Measurements from ENCODE around the gene E2F3.
"Not testable (repeated sequence)": the region's sequence is repeated elsewhere in the genome, so short reads cannot be mapped to it uniquely, and the experiment has no call there.

E2F3 gene

GRCh38 chr6:20467437-20467836 lies 65.8 kb downstream of the E2F3 start:
- no peak for DNase-seq (ENCODE audit: low spot score)

- DNase-seq (ENCODE audit: low spot score), result no peak
These were observed 66.5 kb downstream of the E2F3 start for GRCh38 chr6:20468209-20468608.

- DNase-seq (ENCODE audit: low spot score), result no peak
These were observed 71.1 kb downstream of the E2F3 start for GRCh38 chr6:20472748-20473147.

DNA sequence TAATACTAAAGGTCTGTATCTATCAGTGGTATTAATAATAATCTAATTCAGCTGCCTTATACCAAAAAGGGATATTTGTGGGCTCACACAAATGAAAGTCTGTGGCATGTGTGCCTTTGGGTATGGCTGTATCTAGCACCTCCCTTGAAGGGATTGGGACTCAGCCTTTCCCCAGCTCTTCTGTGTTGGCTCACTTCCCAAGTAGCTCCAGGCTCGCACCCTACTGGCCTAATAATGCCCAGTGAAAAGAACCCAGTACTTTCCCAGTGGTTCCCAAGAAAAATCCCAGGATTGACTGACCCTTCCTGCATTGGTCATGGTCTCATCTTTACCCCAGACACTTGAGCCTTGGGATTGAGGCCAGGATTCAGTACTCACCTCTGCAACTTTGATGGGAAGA lies 71.8 kb downstream of the E2F3 start:
- no peak for DNase-seq (ENCODE audit: low spot score)

GRCh38 chr6:20474874-20475542 lies 73.3 kb downstream of the E2F3 start:
- no peak for DNase-seq (ENCODE audit: low spot score)

DNA sequence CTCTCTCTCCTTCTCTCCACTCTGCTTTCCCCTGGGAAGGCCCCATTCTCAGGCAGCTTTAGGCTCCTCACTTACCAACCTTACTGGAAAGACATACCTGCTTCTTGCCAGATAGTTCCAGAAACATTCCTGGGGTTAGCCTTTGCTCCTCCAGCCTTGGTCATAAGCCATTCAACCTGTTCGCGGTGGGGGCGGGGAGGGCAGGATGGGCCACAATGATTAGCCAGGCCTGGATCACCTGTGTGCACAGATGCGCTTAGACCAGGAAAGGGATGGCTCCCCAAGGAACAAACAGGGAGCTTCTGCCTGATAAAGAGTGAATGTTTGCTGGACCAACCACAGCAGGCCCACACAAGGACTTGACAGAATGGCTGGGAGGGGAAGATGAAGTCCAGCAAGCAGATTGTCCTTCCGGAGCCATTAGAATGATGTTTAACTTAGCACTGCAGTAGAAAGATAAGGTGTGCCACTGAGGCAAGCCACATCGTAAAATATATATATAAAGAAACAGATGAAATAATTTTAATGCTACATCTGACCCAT lies 74.9 kb downstream of the E2F3 start:
- DNase-seq (ENCODE audit: low spot score), result no peak

GRCh38 chr6:20477485-20477884 lies 75.8 kb downstream of the E2F3 start:
- DNase-seq (ENCODE audit: low spot score), result no peak

DNA sequence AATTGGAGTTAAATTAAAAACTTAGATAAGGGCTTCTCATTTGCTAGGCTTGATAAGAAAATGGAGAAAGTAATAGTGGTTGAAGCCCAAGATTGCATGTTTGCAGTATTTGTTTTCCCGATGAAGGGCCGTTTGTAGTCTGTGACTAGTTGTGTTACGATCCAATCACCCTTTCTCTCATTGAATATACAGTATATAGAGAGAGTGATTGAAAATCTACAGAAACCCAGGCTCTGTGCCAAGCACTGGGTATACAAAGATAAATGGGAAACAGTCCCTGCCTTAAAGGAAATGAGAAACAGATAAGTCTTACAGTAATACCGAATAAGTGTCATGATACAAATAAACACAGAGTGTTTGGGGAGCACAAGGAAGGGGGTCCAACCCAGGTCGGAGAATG lies 77.4 kb downstream of the E2F3 start:
- no peak for DNase-seq (ENCODE audit: low spot score)

DNA sequence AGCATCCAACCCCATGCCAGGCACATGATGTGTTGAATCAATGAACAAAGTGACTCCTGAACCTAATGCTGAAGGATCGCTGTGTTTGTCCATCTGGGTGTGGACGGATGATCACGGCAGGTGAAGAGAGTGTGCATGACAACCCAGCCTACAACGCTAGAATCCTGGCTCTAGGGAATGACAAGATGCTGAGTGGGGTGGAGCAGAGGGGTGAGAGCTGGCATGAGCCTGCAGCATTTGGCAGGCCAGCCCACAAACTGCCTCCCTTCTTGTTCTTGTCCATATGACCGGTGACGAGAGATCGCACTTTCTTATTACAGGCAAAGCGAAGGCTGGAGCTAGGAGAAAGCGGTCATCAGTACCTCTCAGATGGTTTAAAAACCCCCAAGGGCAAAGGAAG lies 77.8 kb downstream of the E2F3 start:
- DNase-seq (ENCODE audit: low spot score), result no peak

- no peak for DNase-seq (ENCODE audit: low spot score)
These were observed 79.6 kb downstream of the E2F3 start for GRCh38 chr6:20481281-20481680.

DNA sequence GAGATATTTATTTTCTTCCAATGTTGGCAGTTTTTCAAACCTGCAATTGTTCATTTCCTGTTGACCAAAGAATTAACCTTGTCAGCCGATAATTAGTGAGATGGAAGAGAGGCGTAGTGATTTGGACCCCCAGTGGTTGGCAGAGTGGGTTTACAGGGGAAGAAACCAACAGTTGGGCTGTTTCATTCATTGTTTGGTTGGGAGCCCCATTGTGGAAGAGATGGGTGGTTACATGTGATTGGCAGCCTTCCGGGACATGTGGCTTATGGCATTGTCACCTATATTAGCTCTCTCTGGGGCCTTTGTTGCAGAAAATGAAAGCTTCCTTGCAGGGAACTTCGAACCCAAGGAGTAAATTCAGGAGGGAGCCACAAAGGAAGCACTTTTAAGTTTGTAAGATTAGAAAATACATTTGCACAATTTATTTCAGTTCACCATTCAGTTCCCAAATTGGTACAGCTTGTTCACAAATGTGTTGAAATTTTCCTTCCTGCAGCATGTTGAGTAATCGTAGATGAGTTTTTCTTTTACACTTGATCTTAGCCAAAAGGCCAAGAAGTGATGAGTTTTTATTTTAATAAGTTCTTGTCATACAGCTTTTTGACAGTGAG lies 82.3 kb downstream of the E2F3 start:
- DNase-seq (ENCODE audit: low spot score), result no peak

GRCh38 chr6:20486641-20487040 lies 85.0 kb downstream of the E2F3 start:
- no peak for DNase-seq (ENCODE audit: low spot score)

GRCh38 chr6:20487669-20488375 lies 86.1 kb downstream of the E2F3 start:
- DNase-seq (ENCODE audit: low spot score), result no peak

DNA sequence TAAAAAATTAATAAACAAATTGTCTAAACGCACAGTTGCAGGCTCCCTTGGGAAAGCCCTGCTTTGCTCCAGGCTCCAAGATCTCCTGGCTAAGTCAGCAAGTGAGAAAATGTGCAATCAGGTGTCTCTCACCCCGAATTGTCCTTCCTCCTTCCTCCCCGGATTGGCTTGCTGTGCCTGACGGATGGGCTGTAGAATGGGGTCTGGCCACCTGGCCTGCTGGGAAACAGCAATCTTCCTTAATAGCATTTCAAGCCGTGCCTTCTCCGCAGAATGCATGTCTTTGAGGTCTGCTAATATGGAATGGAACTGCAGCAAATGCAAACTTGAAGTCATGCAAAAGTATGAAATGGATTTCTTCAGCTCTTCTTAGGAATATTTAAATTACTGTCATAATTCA lies 88.9 kb downstream of the E2F3 start:
- no peak for DNase-seq (ENCODE audit: low spot score)

DNA sequence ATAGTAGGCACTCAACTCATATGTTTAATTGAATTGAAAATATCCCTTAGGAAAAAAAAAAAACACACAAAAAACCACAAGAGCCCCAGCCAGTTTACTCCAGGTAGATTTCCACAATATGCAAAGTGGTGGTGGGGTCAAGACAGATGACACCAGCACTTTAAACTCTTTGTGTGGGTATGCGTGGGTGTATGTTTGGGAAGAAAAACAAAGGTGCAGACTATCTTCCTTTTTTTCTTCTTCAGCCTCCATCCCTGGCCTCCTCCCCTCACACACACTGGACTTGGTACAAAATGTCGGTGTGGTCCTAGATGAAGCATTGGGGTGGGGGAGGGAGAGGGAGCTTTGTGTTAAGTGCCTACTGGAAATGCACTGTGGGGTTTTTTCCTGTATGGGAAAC lies 90.4 kb downstream of the E2F3 start:
- no peak for DNase-seq (ENCODE audit: low spot score)

DNA sequence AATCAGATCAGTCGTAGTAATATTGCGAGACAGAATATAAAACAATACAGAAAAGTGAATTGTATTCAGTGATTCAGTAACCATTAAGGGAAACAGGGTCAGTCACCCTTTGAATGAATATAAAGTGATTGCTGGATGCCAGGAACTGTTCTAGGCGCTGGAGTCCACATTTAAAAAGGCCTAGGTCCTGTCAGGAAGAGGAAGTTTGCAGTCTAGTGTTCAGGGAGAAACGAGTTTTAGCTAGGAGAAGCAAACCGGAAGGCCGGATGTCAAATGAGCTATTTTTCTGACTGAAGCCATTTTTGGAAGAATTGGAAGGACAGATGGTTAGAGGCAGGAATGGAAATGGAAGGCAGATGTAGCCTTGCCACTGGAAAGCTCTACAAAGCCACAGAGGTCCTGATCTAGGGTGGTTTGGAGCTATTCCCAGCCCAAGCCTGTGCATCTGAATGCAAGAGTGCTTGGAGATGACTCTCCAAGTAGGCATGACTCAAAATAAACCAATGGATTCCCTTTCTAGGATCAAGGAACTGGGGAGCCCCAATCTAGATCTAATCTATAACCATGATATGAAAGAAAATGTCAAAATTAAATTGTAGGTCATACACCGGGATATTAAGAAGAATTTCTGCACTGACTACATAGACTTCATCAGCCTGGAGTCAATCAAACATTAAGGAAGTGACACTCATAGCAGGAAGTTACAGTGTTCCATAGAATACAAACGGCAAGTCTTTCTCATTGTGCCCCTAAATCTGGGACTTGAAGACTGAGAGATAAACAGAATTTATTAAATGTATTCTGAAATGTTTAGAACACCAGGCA lies 95.7 kb downstream of the E2F3 start:
- DNase-seq (ENCODE audit: low spot score), result no peak

DNA sequence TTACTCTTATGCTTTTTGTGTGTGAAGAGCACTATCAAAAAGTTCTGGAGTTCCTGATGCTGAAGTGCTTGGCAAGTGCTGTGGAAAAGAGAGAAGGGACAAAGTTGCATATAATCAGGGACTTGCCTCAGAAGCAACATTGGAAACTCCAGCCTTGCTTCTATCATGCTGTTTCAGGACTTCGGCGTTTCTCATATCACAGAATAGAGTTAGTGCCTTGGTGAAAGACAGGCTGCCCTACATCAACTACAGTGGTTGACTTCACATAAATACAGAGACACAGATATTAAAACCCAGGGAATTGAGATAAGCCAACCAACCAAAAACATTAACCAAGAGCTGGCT lies 96.3 kb downstream of the E2F3 start:
- no peak for DNase-seq (ENCODE audit: low spot score)

- DNase-seq (ENCODE audit: low spot score), result no peak
These were observed 107.5 kb downstream of the E2F3 start for GRCh38 chr6:20509212-20509611.

DNA sequence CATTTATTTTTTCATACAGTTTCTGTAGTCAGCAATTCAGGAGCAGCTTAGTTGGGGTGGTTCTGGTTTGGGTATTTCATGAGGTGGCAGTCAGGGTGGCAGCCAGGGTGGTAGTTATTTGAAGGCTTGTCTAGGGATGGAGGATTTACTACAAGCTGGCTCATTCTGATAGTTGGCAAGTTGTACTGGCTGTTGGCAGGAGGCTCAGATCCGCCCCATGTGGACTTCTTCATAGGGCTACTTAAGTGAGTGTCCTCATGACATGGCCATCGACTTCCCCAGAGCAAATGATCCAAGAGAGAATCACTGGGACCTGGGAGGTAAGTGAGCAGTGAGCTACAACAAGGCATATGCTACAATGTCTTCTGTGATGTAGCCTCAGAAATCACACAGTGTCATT lies 110.2 kb downstream of the E2F3 start:
- DNase-seq (ENCODE audit: low spot score), result no peak

GRCh38 chr6:20525208-20525607 lies 123.5 kb downstream of the E2F3 start:
- DNase-seq (ENCODE audit: low spot score), result not testable (repeated sequence)

DNA sequence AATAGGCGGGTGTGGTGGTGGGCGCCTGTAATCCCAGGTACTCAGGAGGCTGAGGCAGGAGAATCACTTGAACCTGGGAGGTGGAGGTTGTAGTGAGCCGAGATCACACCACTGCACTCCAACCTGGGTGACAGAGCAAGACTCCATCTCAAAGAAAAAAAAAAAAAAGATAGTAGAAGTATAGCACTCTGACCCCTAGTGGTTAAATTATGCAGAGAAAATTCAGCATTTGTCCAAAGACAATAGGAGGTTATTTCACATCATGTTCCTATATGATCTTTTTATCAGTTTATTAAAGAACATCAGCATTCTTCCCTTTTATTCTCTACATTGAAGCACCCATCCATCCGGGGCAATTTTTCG lies 127.4 kb downstream of the E2F3 start:
- DNase-seq (ENCODE audit: low spot score), result peak; percentile 12

GRCh38 chr6:20532881-20533280 lies 131.2 kb downstream of the E2F3 start:
- no peak for DNase-seq (ENCODE audit: low spot score)
